Choroid plexus epithelial cell (primary cell): ENCODE results near the gene APOO.
A peak's percentile ranks its signal among the peaks of the same experiment; 100 is the strongest.

Experiments used
- DNase-seq: peaks from one replicate; pipeline ENCODE4 v3.0.0-alpha.2; 2010; ENCODE audit warnings: low read depth
- H3K4me3 ChIP-seq: 2 replicates; pipeline ENCODE4 v1.5.1; 2011; ENCODE audit warnings: low read depth, mild to moderate bottlenecking, control low read depth, low read length, moderate library complexity
- TF ChIP-seq, protein P1 (sequence below): conservative IDR thresholded peaks from 2 replicates; pipeline ENCODE4 v1.5.1; 2011; ENCODE audit warnings: low read depth, mild to moderate bottlenecking, control low read depth, inconsistent platforms, low read length, moderate library complexity

APOO gene

GRCh38 chrX:23828881-23829280 lies 78.9 kb downstream of the APOO start:
- TF ChIP-seq, protein P1, sequence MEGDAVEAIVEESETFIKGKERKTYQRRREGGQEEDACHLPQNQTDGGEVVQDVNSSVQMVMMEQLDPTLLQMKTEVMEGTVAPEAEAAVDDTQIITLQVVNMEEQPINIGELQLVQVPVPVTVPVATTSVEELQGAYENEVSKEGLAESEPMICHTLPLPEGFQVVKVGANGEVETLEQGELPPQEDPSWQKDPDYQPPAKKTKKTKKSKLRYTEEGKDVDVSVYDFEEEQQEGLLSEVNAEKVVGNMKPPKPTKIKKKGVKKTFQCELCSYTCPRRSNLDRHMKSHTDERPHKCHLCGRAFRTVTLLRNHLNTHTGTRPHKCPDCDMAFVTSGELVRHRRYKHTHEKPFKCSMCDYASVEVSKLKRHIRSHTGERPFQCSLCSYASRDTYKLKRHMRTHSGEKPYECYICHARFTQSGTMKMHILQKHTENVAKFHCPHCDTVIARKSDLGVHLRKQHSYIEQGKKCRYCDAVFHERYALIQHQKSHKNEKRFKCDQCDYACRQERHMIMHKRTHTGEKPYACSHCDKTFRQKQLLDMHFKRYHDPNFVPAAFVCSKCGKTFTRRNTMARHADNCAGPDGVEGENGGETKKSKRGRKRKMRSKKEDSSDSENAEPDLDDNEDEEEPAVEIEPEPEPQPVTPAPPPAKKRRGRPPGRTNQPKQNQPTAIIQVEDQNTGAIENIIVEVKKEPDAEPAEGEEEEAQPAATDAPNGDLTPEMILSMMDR = no peak
- DNase-seq = no peak
- H3K4me3 ChIP-seq = no peak overlapping the region

DNA sequence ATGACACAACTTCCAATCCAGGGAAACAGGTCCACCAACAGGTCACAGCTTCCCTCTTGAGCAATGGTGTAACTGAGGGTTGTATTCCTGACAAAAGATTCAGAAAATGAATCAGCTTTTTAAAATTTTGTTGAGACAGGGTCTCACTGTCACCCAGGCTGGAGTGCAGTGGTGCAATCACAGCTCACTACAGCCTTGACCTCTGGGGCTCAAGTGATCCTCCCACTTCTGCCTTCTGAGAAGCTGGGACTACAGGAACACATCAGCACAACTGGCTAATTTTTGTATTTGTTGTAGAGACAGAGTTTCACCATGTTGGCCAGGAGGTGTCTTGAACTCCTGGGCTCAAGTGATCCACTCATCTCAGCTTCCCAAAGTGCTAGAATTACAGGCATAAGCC lies 81.1 kb downstream of the APOO start:
- no peak for DNase-seq
- TF ChIP-seq, protein P1 = no peak
- H3K4me3 ChIP-seq = no peak overlapping the region

DNA sequence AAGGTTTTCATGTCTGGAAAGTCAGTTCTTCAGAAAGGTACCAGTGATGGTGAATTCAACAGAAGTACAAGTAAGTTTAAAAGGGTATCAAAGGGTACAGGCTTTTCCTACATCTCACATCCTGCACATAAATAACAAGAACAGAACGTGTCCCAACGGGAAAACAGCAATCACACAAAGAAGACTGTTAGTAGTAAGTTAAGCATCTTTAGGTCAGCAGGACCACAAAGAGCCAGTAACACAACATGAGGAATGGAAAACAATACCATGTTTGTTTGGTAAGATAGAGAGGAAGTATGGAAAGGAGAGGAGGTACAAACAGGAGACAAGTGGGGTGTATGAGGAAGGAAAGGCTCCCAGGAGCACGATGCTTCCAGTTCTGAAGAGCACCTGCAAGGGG lies 81.5 kb downstream of the APOO start:
- H3K4me3 ChIP-seq = no peak overlapping the region
- no peak for DNase-seq
- TF ChIP-seq, protein P1 = no peak

- TF ChIP-seq, protein P1 = no peak
- no peak overlapping the region for H3K4me3 ChIP-seq
- no peak for DNase-seq
Measured at GRCh38 chrX:23825675-23826074, 82.1 kb downstream of the APOO start.

DNA sequence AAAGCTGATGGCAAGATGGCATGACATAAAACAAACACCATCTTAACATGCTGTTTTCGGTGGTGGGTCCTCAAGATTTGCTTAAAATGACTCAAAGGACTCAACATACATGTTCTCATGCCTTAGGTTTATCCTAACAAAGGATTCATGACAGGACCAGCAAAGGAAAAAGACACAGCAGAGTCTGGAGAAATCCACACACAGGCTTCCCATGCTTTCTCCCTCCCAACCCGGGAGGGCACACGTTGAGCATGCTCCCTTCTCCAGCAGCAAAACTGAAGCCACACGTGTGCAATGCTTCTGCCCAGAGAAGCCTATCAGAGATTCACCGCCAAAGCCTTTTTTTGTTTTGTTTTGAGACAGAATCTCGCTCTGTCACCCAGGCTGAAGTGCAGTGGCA lies 84.9 kb downstream of the APOO start:
- DNase-seq = no peak
- H3K4me3 ChIP-seq = no peak overlapping the region
- TF ChIP-seq, protein P1 = no peak

- TF ChIP-seq, protein P1 = no peak
- DNase-seq = peak; percentile 44
- no peak overlapping the region for H3K4me3 ChIP-seq
Measured at GRCh38 chrX:23822397-23822796, 85.3 kb downstream of the APOO start.

DNA sequence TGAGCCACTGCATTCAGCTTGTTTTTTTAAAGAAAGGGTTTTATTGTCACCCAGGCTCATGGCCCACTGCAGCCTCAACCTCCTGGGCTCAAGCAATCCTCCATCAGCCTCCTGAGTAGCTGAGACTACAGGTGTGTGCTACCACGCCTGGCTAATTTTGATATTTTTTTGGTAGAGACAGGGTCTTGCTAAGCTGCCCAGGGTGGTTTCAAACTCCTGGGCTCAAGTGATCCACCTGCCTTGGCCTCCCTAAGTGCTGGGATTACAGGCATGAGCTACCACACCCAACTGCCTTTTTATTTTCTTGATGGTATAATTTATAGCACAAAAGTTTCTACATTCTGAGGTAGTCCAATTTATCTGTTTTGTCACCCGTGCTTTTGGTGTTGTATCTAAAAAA lies 85.9 kb downstream of the APOO start:
- DNase-seq = no peak
- no peak overlapping the region for H3K4me3 ChIP-seq
- TF ChIP-seq, protein P1 = no peak
